ENCODE data around the gene DCPS.

DNA sequence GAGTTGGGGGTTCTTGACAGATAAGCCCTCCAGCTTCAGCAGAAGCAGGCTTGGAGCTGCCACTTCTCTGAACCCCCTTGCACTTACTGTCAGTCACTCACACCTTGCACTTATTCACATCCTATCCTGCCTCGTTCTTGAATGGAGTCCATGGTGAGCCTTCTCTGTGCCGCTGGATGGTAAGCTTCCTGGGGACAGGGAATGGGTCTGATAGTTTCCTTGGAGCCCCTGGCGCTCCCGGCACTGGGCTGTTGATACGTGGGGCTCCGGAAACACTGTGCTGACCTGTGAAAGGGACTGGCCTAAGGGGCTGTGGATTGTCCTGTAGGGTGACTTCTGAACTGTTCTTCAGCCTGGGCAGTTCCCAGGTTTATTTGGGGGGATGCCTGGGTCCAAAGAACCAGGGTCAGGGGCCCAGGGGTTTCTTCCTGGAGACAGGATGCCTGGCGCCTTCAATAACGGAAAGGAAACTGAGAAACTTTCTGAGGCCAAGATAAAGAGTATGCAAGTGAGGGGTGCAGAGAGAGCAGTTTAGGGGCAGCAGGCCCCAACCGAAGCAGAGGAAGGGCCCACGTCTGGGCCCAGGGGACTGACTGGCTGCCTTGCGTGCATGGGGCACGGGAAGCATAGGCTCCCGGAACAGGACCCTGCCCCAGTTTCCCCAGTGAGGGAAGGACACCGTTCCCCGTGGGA is 50.9 kb downstream of the DCPS start:
- TF ChIP-seq POLR2A (IDR thresholded peaks at IDR 0.05; ENCODE audit: low read depth, low read length) = 0 out of 2 replicates have a peak, but pooled peaks have one; percentile 9
- 0 out of 2 replicates have a peak, but pooled peaks have one; percentile 29 for TF ChIP-seq POLR2AphosphoS5 (IDR thresholded peaks at IDR 0.05; ENCODE audit: low read depth, low read length)
- no peak for TF ChIP-seq PAX5 (IDR thresholded peaks at IDR 0.05; ENCODE audit: insufficient read depth, low read length, severe bottlenecking)

All from GM12891 (cell line).